ENCODE measurements around the gene B3GALT6.
A peak's percentile ranks its signal among the peaks of the same experiment; 100 is the strongest.

Gene B3GALT6

DNA sequence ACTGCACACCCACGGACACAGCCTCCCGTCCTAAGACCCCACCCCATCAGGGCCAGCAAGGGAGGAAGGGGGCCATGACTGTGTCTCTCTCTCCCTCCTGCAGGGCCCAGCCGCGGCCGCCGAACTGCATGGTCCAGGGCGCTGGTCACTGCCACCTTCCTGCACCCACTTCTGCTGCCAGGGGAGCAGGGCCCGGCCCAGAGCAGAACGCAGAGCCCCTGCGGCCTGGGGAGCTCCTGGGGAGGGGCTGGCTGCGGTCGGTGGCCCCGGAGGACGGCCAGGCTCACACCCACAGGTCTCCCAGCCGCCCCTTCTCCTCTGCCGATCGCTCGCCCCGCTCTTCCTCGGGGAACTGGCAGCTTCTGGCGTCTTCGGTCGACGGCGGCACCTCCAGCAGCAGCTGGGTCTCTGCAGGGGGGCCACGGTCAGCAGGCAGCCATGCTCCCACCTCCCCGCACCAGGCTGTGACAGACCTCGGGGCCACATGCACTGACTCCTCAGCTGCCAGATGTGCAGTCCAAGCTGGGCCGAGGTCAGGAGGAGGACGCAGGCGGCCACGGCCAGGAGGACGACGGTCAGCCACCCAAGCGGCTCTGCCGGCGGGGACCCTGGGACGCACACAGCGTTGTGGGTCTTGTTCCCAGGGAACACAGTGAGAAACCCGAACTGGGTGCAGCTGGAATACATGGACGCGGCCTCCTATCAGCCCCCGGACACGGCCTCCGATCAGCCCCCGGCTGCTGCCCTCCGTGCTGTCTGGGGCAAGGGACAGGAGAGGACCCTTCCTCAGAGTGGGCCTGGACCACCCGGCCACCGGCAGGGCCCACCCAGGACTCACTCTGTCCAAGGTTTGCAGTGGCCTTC lies 28.2 kb upstream of the B3GALT6 start:
- no peaks in the 10 kb centered on the region for H3K36me3 ChIP-seq (ENCODE audit: control insufficient read depth in 1 of 2, insufficient read depth in 2 of 2, low read length in 2 of 2)
- peaks cover 0 to 19% of the 10 kb centered on the region in 2 donors for H3K4me1 ChIP-seq (ENCODE audit: control insufficient read depth in 1 of 2, insufficient read depth in 2 of 2, low read length in 2 of 2)
- H3K9me3 ChIP-seq (ENCODE audit: control insufficient read depth in 1 of 2, low read length in 2 of 2) = no peaks in the 10 kb centered on the region
- no peak overlapping the region for H3K27ac ChIP-seq (ENCODE audit: low read length)
- H3K4me3 ChIP-seq (ENCODE audit: low read depth in 1 of 2, low read length in 2 of 2) = no peak overlapping the region
- H3K27me3 ChIP-seq (ENCODE audit: low read depth, low read length) = peaks cover 10% of the 10 kb centered on the region

DNA sequence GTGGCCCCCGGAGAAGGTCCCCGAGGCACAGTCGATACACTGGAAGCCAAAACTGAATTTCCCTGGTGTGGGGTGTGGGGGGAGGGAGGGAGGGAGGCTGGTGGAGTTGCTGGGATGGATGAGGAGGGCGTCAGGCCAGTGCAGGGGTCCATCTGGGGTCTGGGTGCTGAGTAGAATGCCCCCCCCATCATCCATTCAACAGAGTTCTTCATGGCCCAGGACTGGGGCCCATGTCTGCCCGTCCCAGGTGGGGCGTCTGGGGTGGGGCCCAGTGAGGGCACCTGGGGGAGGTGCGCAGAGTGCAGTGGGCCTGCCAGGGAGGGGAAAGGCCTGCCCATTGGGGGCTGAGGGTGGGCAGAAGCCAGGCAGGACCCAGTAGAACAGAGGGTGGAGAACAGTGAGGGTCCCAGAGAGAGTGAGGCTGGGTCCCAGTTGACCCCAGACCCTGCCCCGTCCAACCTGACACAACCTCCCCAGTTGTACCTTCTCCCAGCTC lies 27.6 kb upstream of the B3GALT6 start:
- no peaks in the 10 kb centered on the region for H3K9me3 ChIP-seq (ENCODE audit: control insufficient read depth in 1 of 2, low read length in 2 of 2)
- H3K27me3 ChIP-seq (ENCODE audit: low read depth, low read length) = peaks cover 10% of the 10 kb centered on the region
- no peak overlapping the region for H3K27ac ChIP-seq (ENCODE audit: low read length)
- H3K4me1 ChIP-seq (ENCODE audit: control insufficient read depth in 1 of 2, insufficient read depth in 2 of 2, low read length in 2 of 2) = peaks cover 0 to 19% of the 10 kb centered on the region in 2 donors
- no peak overlapping the region for H3K4me3 ChIP-seq (ENCODE audit: low read depth in 1 of 2, low read length in 2 of 2)
- H3K36me3 ChIP-seq (ENCODE audit: control insufficient read depth in 1 of 2, insufficient read depth in 2 of 2, low read length in 2 of 2) = no peaks in the 10 kb centered on the region

DNA sequence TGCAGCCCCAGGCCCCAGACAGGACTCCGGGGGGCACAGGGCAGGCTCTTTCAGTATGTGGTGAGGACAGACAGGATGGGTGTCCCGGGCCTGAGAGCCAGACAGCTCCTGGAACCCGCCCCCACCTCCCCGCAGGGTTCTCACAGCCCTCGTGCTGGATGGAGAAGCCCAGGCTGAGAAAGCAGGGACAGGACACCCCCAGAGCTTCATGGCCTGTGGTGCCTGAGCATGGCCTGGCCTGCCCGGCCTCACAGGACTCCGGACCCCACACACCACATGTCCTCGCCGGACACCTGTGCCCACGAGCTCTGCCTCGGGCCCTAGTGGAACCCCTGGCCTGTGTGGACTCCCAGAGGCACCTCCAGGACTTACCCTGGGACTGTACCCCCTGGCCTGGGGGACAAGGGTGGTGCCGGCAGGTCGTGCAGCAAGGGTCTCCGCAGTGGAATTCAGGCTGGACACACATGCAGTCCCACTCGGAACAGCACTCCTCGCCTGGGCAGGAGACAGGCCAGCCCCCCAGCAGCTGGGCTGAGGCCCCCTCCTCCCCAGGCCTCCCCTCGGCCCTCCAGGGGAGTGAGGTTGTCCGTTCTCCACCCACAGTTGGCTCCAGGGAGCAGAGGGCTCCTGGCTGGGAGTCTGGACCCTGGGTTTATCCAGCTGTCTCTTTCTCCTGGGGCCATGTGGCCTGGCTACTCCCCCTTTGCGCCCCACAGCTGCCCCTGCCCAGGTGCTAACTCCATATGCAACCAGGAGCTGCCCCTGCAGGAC lies 26.9 kb upstream of the B3GALT6 start:
- peaks cover 0 to 19% of the 10 kb centered on the region in 2 donors for H3K4me1 ChIP-seq (ENCODE audit: control insufficient read depth in 1 of 2, insufficient read depth in 2 of 2, low read length in 2 of 2)
- H3K9me3 ChIP-seq (ENCODE audit: control insufficient read depth in 1 of 2, low read length in 2 of 2) = no peaks in the 10 kb centered on the region
- H3K27me3 ChIP-seq (ENCODE audit: low read depth, low read length) = peaks cover 10% of the 10 kb centered on the region
- H3K27ac ChIP-seq (ENCODE audit: low read length) = no peak overlapping the region
- H3K4me3 ChIP-seq (ENCODE audit: low read depth in 1 of 2, low read length in 2 of 2) = no peak overlapping the region
- H3K36me3 ChIP-seq (ENCODE audit: control insufficient read depth in 1 of 2, insufficient read depth in 2 of 2, low read length in 2 of 2) = no peaks in the 10 kb centered on the region

DNA sequence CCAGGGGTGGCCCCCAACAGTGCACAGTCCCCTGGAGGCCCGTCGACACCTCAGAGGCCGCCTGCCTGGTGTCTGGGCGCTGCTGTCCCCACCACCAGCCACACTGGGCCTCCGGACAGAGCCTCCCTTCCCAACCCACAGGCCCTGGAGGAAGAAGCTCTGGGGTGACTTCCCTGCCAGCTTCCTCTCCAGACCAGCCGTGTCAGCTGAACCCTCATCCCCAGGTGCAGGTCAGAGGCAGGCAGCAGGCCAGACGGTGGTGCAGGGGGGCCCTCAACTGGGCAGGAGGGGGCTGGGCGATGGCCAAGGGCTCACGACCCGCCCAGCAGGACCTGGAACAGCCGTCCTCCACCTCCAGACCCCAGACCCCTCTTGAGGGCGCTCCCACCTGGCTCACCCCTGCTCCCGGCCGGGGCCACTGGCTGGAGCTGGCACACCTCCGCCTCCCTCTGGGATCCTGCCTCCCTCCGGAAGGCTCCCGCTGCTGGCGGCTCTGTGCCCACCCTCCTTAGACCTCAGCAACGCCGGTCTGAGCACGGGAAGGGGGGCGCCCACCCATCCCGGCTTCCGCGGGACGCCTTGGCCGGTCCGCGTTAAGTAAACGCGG lies 26.2 kb upstream of the B3GALT6 start:
- Histone ChIP-seq H3K4me1 (ENCODE audit: control insufficient read depth in 1 of 2, insufficient read depth in 2 of 2, low read length in 2 of 2) (peaks cover 0 to 19% of the 10 kb centered on the region in 2 donors), H3K27me3 (ENCODE audit: low read depth, low read length) (peaks cover 10% of the 10 kb centered on the region), H3K36me3 (ENCODE audit: control insufficient read depth in 1 of 2, insufficient read depth in 2 of 2, low read length in 2 of 2) (no peaks in the 10 kb centered on the region), H3K9me3 (ENCODE audit: control insufficient read depth in 1 of 2, low read length in 2 of 2) (no peaks in the 10 kb centered on the region), H3K4me3 (ENCODE audit: low read depth in 1 of 2, low read length in 2 of 2) (peak overlapping the region in 1 of 2 donors; percentile 28), H3K27ac (ENCODE audit: low read length) (no peak overlapping the region)

DNA sequence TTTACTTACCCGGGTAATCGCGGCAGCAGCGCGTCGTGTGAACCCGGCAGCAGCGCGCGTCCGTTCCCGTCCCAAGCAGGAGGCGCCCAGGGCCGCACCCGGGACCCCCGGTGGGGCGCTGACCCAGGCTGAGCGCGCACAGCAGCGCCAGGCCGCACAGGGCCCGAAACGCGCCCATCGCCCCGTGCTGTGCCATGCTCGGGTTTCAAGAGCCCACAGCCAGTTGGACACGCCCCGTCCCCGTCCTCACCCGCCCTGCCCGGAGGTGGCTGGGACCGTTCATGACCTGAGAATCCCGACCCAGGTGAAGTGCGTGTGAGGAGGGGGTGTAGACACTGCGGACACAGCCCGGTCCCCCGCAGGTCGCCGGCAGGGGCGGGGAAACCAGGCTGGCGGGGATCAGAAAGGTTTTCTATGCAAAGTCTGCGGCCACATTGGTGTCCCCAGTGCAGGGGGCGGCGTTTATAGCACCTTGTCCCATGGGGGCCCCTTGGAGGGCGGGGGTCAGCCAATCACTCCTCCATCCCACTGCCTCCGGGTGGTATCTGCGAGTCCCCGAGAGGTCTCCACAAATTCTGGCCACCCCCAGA lies 25.6 kb upstream of the B3GALT6 start, which contains the start of gene TNFRSF18:
Gene TNFRSF18, minus strand, starts transcription at position 217 of the 590 bp plus-strand sequence. Its CDS starts 21 bp downstream, at position 196.
- Histone ChIP-seq H3K27ac (ENCODE audit: low read length) (no peak within 1 kb of the TSS), H3K9me3 (ENCODE audit: control insufficient read depth in 1 of 2, low read length in 2 of 2) (no peaks in the 10 kb centered on the region), H3K4me3 (ENCODE audit: low read depth in 1 of 2, low read length in 2 of 2) (peak within 1 kb of the TSS in 1 of 2 donors; percentile 28), H3K27me3 (ENCODE audit: low read depth, low read length) (peaks cover 10% of the 10 kb centered on the region), H3K36me3 (ENCODE audit: control insufficient read depth in 1 of 2, insufficient read depth in 2 of 2, low read length in 2 of 2) (no peaks in the 10 kb centered on the region), H3K4me1 (ENCODE audit: control insufficient read depth in 1 of 2, insufficient read depth in 2 of 2, low read length in 2 of 2) (peaks cover 0 to 19% of the 10 kb centered on the region in 2 donors)

DNA sequence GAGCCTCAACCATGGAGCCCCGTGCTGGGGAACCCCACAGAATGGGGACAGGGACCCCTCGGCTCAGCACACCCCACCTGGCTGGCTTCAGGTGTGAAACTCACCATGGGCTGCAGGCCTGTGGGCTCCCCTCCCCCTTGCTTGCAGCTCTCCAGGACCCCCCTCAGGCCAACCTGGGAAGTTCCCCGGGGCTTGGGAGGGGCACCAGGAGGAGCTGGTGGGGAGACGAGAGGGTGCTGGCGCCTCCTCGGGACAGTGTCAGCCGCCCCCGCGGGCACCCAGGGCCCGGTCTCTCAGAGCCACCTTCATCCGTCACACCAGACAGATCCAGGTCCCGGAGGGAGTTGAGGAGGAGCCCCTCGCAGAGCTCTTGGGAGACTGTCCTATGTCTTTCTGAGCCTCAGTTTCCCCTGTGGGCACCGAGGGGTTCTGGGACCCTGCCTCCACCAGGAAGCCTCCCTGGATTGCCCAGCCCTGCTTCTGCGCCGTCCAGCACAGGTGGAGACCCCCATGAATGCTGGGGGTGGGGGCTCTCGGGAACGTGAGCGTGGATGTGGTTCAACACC lies 25.0 kb upstream of the B3GALT6 start:
- H3K27me3 ChIP-seq (ENCODE audit: low read depth, low read length) = peaks cover 10% of the 10 kb centered on the region
- H3K4me3 ChIP-seq (ENCODE audit: low read depth in 1 of 2, low read length in 2 of 2) = no peak overlapping the region

DNA sequence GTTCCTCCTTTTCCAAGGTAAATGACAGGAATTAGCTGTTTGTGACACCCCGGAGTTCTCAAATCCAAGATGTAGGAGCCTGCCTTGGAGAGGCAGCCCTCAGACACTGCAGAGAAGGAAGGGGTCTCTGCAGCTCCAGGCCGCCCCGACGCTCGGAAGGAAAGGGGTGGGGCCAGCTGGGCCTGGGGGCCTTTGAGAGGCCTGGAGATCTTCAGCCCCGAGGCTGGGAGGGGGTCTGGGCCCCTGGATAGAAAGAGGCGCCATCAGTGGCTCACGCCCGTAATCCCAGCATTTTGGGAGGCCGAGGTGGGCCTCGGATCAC lies 24.5 kb upstream of the B3GALT6 start:
- peaks cover 0 to 19% of the 10 kb centered on the region in 2 donors for H3K4me1 ChIP-seq (ENCODE audit: control insufficient read depth in 1 of 2, insufficient read depth in 2 of 2, low read length in 2 of 2)
- peaks cover 10% of the 10 kb centered on the region for H3K27me3 ChIP-seq (ENCODE audit: low read depth, low read length)
- H3K4me3 ChIP-seq (ENCODE audit: low read depth in 1 of 2, low read length in 2 of 2) = no peak overlapping the region

More for the DNA sequence above, 25.0 kb upstream of the B3GALT6 start:
- H3K4me1 ChIP-seq (ENCODE audit: control insufficient read depth in 1 of 2, insufficient read depth in 2 of 2, low read length in 2 of 2) = peaks cover 0 to 19% of the 10 kb centered on the region in 2 donors
- H3K27ac ChIP-seq (ENCODE audit: low read length) = no peak overlapping the region
- no peaks in the 10 kb centered on the region for H3K36me3 ChIP-seq (ENCODE audit: control insufficient read depth in 1 of 2, insufficient read depth in 2 of 2, low read length in 2 of 2)
- no peaks in the 10 kb centered on the region for H3K9me3 ChIP-seq (ENCODE audit: control insufficient read depth in 1 of 2, low read length in 2 of 2)

DNA sequence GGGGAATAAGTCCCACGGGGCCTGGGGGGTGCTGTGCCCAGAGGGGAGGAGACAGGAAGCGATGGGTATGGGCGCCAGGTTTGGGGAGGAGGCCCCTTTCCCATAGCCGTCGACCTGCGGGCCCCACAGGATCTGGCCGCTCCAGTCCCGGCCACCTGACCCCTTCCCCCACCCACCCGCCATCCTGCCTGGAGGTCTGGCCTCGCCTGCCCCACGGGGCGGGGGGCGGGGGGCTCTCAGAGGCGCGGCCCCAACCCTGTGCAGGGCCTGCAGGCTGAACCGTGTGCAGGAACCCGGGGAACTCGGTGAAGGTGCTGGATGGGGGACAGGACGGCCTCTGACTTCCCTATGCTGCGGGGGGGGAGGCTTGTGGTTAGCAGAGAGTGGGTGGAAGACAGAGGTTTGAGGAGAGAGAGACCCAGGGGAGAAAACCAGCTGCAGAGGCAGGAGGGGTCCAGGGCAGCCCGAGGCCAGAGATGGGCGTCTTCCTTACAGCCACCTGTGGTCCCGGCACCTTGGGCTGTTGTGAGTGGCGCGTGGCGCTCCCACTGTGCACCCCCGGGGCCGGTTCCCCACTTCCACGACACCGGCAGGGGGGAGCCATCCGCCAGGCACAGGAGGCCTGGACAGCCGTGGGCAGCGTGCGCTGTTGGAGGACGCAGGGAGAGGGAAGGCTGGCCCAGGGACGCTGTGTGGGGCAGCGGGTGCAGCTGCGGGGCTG lies 23.2 kb upstream of the B3GALT6 start:
- Histone ChIP-seq H3K36me3 (ENCODE audit: control insufficient read depth in 1 of 2, insufficient read depth in 2 of 2, low read length in 2 of 2) (no peaks in the 10 kb centered on the region), H3K27me3 (ENCODE audit: low read depth, low read length) (peaks cover 10% of the 10 kb centered on the region), H3K27ac (ENCODE audit: low read length) (no peak overlapping the region), H3K4me3 (ENCODE audit: low read depth in 1 of 2, low read length in 2 of 2) (no peak overlapping the region), H3K9me3 (ENCODE audit: control insufficient read depth in 1 of 2, low read length in 2 of 2) (no peaks in the 10 kb centered on the region), H3K4me1 (ENCODE audit: control insufficient read depth in 1 of 2, insufficient read depth in 2 of 2, low read length in 2 of 2) (peaks cover 0 to 19% of the 10 kb centered on the region in 2 donors)

More for the DNA sequence above, 24.5 kb upstream of the B3GALT6 start:
- Histone ChIP-seq H3K27ac (ENCODE audit: low read length) (no peak overlapping the region), H3K36me3 (ENCODE audit: control insufficient read depth in 1 of 2, insufficient read depth in 2 of 2, low read length in 2 of 2) (no peaks in the 10 kb centered on the region), H3K9me3 (ENCODE audit: control insufficient read depth in 1 of 2, low read length in 2 of 2) (no peaks in the 10 kb centered on the region)

DNA sequence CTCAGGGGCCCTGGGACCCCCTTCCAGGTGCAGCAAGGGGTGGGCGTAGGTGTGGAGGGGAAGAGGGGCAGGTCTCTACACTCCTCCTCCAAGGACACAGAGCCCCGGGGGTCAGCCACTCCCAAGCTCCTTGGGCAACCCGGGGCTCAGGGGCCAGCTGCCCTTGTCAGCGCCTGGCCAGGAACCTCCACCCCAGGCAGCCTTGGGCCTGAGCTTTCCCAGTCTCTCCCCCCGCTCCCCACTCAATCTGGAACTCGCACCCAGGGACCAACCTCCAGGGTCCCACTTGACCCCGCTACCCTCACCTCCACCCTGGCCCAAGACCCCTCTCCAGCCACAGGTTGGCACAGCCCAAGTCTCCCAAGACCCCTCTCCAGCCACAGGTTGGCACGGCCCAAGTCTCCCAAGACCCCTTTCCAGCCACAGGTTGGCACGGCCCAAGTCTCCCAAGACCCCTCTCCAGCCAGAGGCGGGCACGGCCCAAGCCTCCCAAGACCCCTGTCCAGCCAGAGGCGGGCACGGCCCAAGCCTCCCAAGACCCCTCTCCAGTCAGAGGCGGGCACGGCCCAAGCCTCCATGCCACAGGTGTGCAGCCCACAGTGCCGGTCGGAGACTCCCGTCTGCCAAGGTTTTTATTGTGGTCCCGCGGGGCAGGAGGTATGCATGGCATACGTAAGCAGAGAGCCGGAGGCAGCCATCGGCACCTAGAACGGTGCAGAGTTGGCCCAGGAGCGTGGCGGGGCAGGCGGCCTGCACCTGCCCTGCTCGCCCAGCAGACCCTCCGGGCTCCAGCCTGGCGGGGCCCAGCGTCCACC lies 21.1 kb upstream of the B3GALT6 start:
- Histone ChIP-seq H3K36me3 (ENCODE audit: control insufficient read depth in 1 of 2, insufficient read depth in 2 of 2, low read length in 2 of 2) (no peaks in the 10 kb centered on the region), H3K4me1 (ENCODE audit: control insufficient read depth in 1 of 2, insufficient read depth in 2 of 2, low read length in 2 of 2) (peaks cover 0 to 15% of the 10 kb centered on the region in 2 donors), H3K27me3 (ENCODE audit: low read depth, low read length) (peaks cover 10% of the 10 kb centered on the region), H3K27ac (ENCODE audit: low read length) (no peak overlapping the region), H3K9me3 (ENCODE audit: control insufficient read depth in 1 of 2, low read length in 2 of 2) (no peaks in the 10 kb centered on the region), H3K4me3 (ENCODE audit: low read depth in 1 of 2, low read length in 2 of 2) (no peak overlapping the region)
